ENCODE data around the gene MSL2. TPM values are rescaled to one million over a fixed set of nuclear protein-coding genes. Genes with fewer than 3 reads are reported as not detected.
"Not testable (repeated sequence)": the region's sequence is repeated elsewhere in the genome, so short reads cannot be mapped to it uniquely, and the experiment has no call there.

Gene MSL2
- total and polyA plus RNA-seq, 9 donors, result 14.3 to 47.9 (median 39.4) TPM

- intact Hi-C loops (cut with DNase I), result no loop called here
- H3K4me3 ChIP-seq, result no peak overlapping the region
- no peaks in the 10 kb centered on the region for H3K9me3 ChIP-seq
- H3K36me3 ChIP-seq, result no peaks in the 10 kb centered on the region
- no peaks in the 10 kb centered on the region for H3K27me3 ChIP-seq
- 61 to 92% (median 76%) methylated on average over 1 of the region's 1 CpG for WGBS, 3 donors
- DNase-seq, result no peak
- TF ChIP-seq CTCF (IDR thresholded peaks at IDR 0.05), result no peak
- no peak for TF ChIP-seq EP300 (IDR thresholded peaks at IDR 0.05)
- H3K27ac ChIP-seq, result no peak overlapping the region
- no peaks in the 10 kb centered on the region for H3K4me1 ChIP-seq (ENCODE audit: insufficient read depth)
These were observed 41.0 kb upstream of the MSL2 start for GRCh38 chr3:136237103-136237502.

- Histone ChIP-seq H3K36me3 (no peaks in the 10 kb centered on the region), H3K27me3 (no peaks in the 10 kb centered on the region), H3K9me3 (no peaks in the 10 kb centered on the region), H3K4me3 (no peak overlapping the region), H3K27ac (no peak overlapping the region), H3K4me1 (ENCODE audit: insufficient read depth) (no peaks in the 10 kb centered on the region)
- 65 to 81% (median 67%) methylated on average over 2 of the region's 2 CpGs for WGBS, 3 donors
- intact Hi-C loops (cut with DNase I), result no loop called here
- TF ChIP-seq CTCF (IDR thresholded peaks at IDR 0.05) (no peak), POLR2A (IDR thresholded peaks at IDR 0.05) (no peak), EP300 (IDR thresholded peaks at IDR 0.05) (no peak)
- no peak for DNase-seq
These were observed 40.0 kb upstream of the MSL2 start for GRCh38 chr3:136236109-136236508.

- H3K9me3 ChIP-seq, result no peaks in the 10 kb centered on the region
- no peak for DNase-seq
- no peaks in the 10 kb centered on the region for H3K36me3 ChIP-seq
- TF ChIP-seq EP300 (IDR thresholded peaks at IDR 0.05) (no peak), POLR2A (IDR thresholded peaks at IDR 0.05) (no peak), CTCF (IDR thresholded peaks at IDR 0.05) (no peak)
- no peaks in the 10 kb centered on the region for H3K27me3 ChIP-seq
- H3K27ac ChIP-seq, result no peak overlapping the region
- H3K4me3 ChIP-seq, result no peak overlapping the region
- 89 to 95% (median 94%) methylated on average over 1 of the region's 1 CpG for WGBS, 3 donors
- H3K4me1 ChIP-seq (ENCODE audit: insufficient read depth), result no peaks in the 10 kb centered on the region
- intact Hi-C loops (cut with DNase I), result no loop called here
These were observed 39.4 kb upstream of the MSL2 start for GRCh38 chr3:136235545-136235944.

- WGBS, 3 donors, result 78 to 83% (median 82%) methylated on average over 2 of the region's 2 CpGs
- no peaks in the 10 kb centered on the region for H3K4me1 ChIP-seq (ENCODE audit: insufficient read depth)
- DNase-seq, result no peak
- H3K27ac ChIP-seq, result no peak overlapping the region
- H3K9me3 ChIP-seq, result no peaks in the 10 kb centered on the region
- TF ChIP-seq POLR2A (IDR thresholded peaks at IDR 0.05) (no peak), CTCF (IDR thresholded peaks at IDR 0.05) (no peak), EP300 (IDR thresholded peaks at IDR 0.05) (no peak)
- intact Hi-C loops (cut with DNase I), result no loop called here
- H3K27me3 ChIP-seq, result no peaks in the 10 kb centered on the region
- H3K36me3 ChIP-seq, result no peaks in the 10 kb centered on the region
- no peak overlapping the region for H3K4me3 ChIP-seq
These were observed 36.3 kb upstream of the MSL2 start for GRCh38 chr3:136232413-136232812.

- intact Hi-C loops (cut with DNase I); H3K27ac ChIP-seq; H3K27me3 ChIP-seq; H3K4me3 ChIP-seq; DNase-seq; H3K36me3 ChIP-seq; H3K4me1 ChIP-seq (ENCODE audit: insufficient read depth); H3K9me3 ChIP-seq: not testable (repeated sequence)
- 90 to 94% (median 91%) methylated on average over 4 of the region's 4 CpGs for WGBS, 3 donors
These were observed 26.6 kb upstream of the MSL2 start for GRCh38 chr3:136222746-136223145.

Measured in ovary (tissue), 9 donors.